Upper lobe of left lung (tissue), 6 donors: ENCODE data around the gene WDR93. TPM values are rescaled to one million over a fixed set of nuclear protein-coding genes. Genes with fewer than 3 reads are reported as not detected.

Experiments
- ATAC-seq, 2 donors: fragments of 200-7000 bp; cut with Tn5 transposase; one replicate each; pipeline ENCODE4 v1.9.1; 2022; ENCODE audit warnings: mild to moderate bottlenecking in 2 of 2, moderate library complexity in 2 of 2; ENCODE audit not compliant: low FRiP score in 2 of 2
- DNase-seq, 2 donors: peaks; one replicate each; pipeline ENCODE4 v3.0.0-alpha.2; 2019 to 2020
- H3K27ac ChIP-seq, 4 donors: fragments of 200-600 bp; sonication (generic); one replicate each; pipeline ENCODE4 v1.5.1; 2016 to 2019
- H3K27me3 ChIP-seq, 4 donors: fragments of 200-600 bp; sonication (generic); one replicate each; pipeline ENCODE4 v1.5.1; 2017 to 2019
- H3K36me3 ChIP-seq, 4 donors: fragments of 200-600 bp; sonication (generic); one replicate each; pipeline ENCODE4 v1.5.1; 2016 to 2019
- H3K4me1 ChIP-seq, 4 donors: fragments of 200-600 bp; sonication (generic); one replicate each; pipeline ENCODE4 v1.5.1; 2018 to 2019
- H3K4me3 ChIP-seq, 4 donors: fragments of 200-600 bp; sonication (generic); one replicate each; pipeline ENCODE4 v1.5.1; 2017 to 2019; ENCODE audit warnings: mild to moderate bottlenecking in 2 of 4, moderate library complexity in 1 of 4
- H3K9me3 ChIP-seq, 4 donors: fragments of 200-600 bp; sonication (generic); one replicate each; pipeline ENCODE4 v1.5.1; 2018 to 2019
- CTCF ChIP-seq, 6 experiments: fragments of 450-650 bp in 4 of 6; fragments of 200-600 bp in 2 of 6; sonication (generic) in 2 of 6; IDR thresholded peaks; one replicate each; pipeline ENCODE4 v1.5.1; 2016 to 2019; ENCODE audit warnings: antibody characterized with exemption in 6 of 6
- EP300 ChIP-seq, 4 donors: sonication (generic); formaldehyde crosslinking; IDR thresholded peaks; one replicate each; pipeline ENCODE4 v1.5.1; 2017; ENCODE audit warnings: antibody characterized with exemption in 4 of 4, control low read depth in 2 of 4
- POLR2A ChIP-seq, 4 donors: fragments of 450-650 bp; IDR thresholded peaks; one replicate each; pipeline ENCODE4 v1.5.1; 2016 to 2017; ENCODE audit warnings: antibody characterized with exemption in 4 of 4, mild to moderate bottlenecking in 2 of 4
- POLR2AphosphoS5 ChIP-seq, 2 donors: sonication (generic); formaldehyde crosslinking; IDR thresholded peaks; one replicate each; pipeline ENCODE4 v1.5.1; 2017; ENCODE audit warnings: antibody characterized with exemption in 2 of 2
- WGBS, 2 donors: methylation state at CpG; one replicate each; pipeline ENCODE4 v1.1.5; 2017 to 2018; 5-methylcytosine and 5-hydroxymethylcytosine counted together
- total RNA-seq, 6 donors: library from RNA; depleted of rRNA in 4 of 6; stranded (reverse); fragments of >200 nt in 4 of 6; gene quantifications; one replicate each; pipeline versions ENCODE4 v1.1.0 to v1.2.1, GENCODE V29; 2016 to 2021
- donor health status: DM: no; HTN: no; CAD: no; lungs with moderate emphysema.
- donor health status: DM: no; HTN: yes; CAD: no; lungs with severe emphysema.

Gene WDR93
- total RNA-seq, 6 donors from 2014 or later: 0.31 to 7.2 (median 1.9) TPM

GRCh38 chr15:89669309-89669865, 21.2 kb upstream of the WDR93 start:
- Histone ChIP-seq H3K4me1 (peaks cover 0 to 16% (median 14%) of the 10 kb centered on the region in 4 donors), H3K27ac (no peak overlapping the region), H3K9me3 (no peaks in the 10 kb centered on the region), H3K27me3 (no peaks in the 10 kb centered on the region), H3K4me3 (no peak overlapping the region), H3K36me3 (no peaks in the 10 kb centered on the region)
- WGBS, 2 donors: 75 to 91% methylated on average over 8 to 9 of the region's 9 CpGs
- TF ChIP-seq EP300 (IDR thresholded peaks at IDR 0.05): no peak
- no peak for TF ChIP-seq CTCF (IDR thresholded peaks at IDR 0.05)
- no peak for TF ChIP-seq POLR2A (IDR thresholded peaks at IDR 0.05)
- no peak for TF ChIP-seq POLR2AphosphoS5 (IDR thresholded peaks at IDR 0.05)
- no peak for ATAC-seq
- peak in 1 of 2 donors; percentile 48 for DNase-seq

DNA sequence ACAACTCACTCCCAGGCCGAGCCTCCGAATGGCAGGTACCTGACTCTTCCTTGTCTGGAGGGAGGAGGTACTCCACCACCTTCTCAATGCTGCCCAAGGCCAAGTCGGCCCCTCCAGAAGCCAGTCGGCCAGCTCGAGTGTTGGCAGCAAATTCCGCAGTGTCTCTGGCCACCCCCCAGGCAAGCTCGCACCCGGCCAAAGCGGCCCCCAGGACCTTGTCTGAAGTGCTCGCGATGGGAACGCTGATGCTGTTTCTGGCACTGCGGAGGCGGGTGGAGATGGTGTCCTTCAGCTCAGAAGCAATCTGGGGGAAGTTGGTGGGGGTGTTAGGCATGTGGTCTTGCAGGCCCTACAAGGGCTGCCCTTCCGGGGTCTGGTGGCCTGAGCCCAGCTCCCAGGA, 20.7 kb upstream of the WDR93 start:
- ATAC-seq (no peak), DNase-seq (peak in 1 of 2 donors; percentile 68)
- Histone ChIP-seq H3K4me3 (no peak overlapping the region), H3K4me1 (peaks cover 0 to 12% (median 9%) of the 10 kb centered on the region in 4 donors), H3K27me3 (no peaks in the 10 kb centered on the region), H3K36me3 (no peaks in the 10 kb centered on the region), H3K27ac (no peak overlapping the region), H3K9me3 (no peaks in the 10 kb centered on the region)
- 90 to 95% methylated on average over 8 to 15 of the region's 15 CpGs for WGBS, 2 donors
- TF ChIP-seq POLR2AphosphoS5 (IDR thresholded peaks at IDR 0.05) (no peak), POLR2A (IDR thresholded peaks at IDR 0.05) (no peak), EP300 (IDR thresholded peaks at IDR 0.05) (no peak), CTCF (IDR thresholded peaks at IDR 0.05) (no peak)

DNA sequence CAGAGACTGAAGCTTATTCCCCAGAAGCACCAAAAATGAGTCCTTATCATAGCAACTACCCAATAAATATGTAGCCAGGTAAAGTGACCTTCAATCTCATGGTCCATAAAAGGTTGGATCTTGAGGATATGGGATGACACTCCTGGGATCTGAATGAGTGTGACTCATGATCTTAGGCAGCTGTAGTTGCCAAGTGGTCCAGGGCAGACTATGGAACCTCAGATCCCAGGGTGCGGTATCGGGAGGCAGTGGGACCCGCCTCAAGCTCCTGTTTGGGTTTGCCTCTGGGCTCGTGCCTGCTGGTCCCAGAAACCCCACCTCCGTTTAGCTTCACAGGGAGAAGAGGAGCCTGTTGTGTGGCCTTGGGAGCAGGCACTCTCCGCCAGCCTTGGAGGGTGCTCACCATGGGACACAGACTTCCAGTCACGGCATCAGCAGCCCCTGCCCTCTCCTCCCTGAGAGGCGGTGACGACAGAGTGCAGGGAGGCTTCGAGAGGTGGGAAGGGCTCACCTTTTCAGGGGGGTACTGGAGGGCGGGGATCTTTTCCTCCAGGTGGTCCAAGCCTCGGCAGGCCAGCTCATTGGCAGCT, 19.5 kb upstream of the WDR93 start:
- no peak overlapping the region for H3K27ac ChIP-seq
- DNase-seq: no peak
- H3K36me3 ChIP-seq: no peaks in the 10 kb centered on the region
- 87 to 91% methylated on average over 9 to 12 of the region's 12 CpGs for WGBS, 2 donors
- H3K9me3 ChIP-seq: no peaks in the 10 kb centered on the region
- no peak for ATAC-seq
- TF ChIP-seq EP300 (IDR thresholded peaks at IDR 0.05) (no peak), POLR2A (IDR thresholded peaks at IDR 0.05) (no peak), CTCF (IDR thresholded peaks at IDR 0.05) (no peak), POLR2AphosphoS5 (IDR thresholded peaks at IDR 0.05) (no peak)
- peaks cover 0 to 1% (median under 1%) of the 10 kb centered on the region in 4 donors for H3K4me1 ChIP-seq
- H3K27me3 ChIP-seq: no peaks in the 10 kb centered on the region
- H3K4me3 ChIP-seq: no peak overlapping the region

DNA sequence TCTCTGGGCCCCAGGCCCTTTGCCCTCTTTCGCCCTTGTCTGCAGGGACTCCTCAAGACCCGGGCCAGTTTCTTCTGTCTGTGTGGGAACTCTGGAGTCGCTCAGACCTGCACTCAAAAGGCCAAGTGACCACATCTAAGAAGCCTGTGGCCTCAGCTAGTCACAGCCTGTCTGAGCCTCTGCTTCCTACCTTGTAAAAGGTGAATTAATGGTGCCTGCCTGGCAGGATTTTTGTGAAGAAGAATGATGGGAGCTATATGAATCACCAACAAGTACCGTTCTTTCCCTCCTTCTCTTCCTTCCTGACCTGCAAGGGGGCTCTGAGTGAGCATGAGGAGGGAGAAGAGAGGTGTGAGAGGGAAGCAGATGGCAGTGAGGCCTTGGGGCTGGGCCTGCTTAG, 18.9 kb upstream of the WDR93 start:
- DNase-seq: no peak
- H3K27ac ChIP-seq: no peak overlapping the region
- no peaks in the 10 kb centered on the region for H3K36me3 ChIP-seq
- H3K9me3 ChIP-seq: no peaks in the 10 kb centered on the region
- no peak for ATAC-seq
- H3K4me1 ChIP-seq: no peaks in the 10 kb centered on the region
- 50 to 58% methylated on average over 4 of the region's 4 CpGs for whole genome bisulfite sequencing, 2 donors
- TF ChIP-seq POLR2A (IDR thresholded peaks at IDR 0.05) (no peak), POLR2AphosphoS5 (IDR thresholded peaks at IDR 0.05) (no peak), CTCF (IDR thresholded peaks at IDR 0.05) (no peak), EP300 (IDR thresholded peaks at IDR 0.05) (no peak)
- no peak overlapping the region for H3K4me3 ChIP-seq
- H3K27me3 ChIP-seq: no peaks in the 10 kb centered on the region
